Stimulated activated CD4-positive, alpha-beta T cell treated with anti-CD3 and anti-CD28 coated beads, Interleukin-15, amount 100 ng/mL, for 48 hours (primary cell): ENCODE results near the gene ACO2.
"Not testable (repeated sequence)": the region's sequence is repeated elsewhere in the genome, so short reads cannot be mapped to it uniquely, and the experiment has no call there.

Source experiments
- DNase-seq, 2 donors: peaks; one replicate each; pipeline ENCODE4 v3.0.0-alpha.2; 2020; ENCODE audit warnings: low read depth in 2 of 2

The ACO2 gene

DNA sequence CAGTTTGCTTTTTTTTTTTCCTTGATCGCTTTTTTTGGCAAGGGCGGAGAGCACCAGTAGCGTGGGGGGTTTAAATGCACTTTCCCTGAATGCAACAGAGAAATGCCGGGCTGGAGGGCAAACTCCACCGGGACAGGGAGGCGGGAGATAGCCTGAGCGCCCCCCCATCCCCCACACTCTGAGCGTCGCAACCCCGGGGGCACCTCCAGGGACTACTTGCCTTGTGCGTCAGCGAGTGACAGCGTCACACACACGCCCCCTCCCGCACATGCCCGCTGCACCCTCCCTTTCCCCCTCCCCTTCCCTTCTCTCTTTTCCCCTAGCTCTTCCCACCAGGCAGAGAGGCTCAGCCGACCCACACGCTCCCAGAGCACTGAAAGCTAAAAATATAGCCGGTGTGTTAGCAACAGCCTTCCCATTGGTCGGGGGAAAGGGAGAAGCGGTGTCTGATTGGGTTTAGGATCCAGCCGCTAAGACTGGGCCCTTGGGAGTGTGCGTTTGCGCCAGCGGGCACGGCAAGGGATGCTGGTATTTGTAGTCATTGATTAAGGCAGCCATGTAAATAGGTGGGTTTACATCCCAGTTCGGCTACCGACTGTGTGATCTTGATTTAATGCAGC, 20.6 kb upstream of the ACO2 start:
- DNase-seq, result peak; percentile 86 to 91

DNA sequence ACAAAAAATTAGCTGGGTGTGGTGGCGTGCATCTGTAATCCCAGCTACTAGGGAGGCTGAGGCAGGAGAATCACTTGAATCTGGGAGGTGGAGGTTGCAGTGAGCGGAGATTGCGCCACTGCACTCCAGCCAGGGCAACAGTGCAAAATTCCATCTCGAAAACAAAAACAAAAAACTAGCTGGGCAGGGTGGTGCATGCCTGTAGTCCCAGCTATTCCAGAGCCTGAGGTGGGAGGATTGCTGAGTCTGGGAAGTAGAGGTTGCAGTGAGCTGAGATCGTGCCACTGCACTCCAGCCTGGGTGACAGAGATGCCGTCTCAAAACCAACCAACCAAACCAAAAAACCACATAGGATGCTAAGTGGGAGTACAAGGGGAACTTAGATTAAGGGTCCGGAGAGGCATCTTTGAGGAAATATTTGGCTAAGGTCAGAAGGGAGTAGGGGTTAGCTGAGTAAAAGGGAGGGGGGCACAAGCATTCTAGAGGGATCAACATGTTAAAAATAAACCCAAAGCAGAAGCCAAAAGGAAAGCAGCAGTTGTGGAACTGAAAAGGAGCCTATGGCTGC, 10.7 kb upstream of the ACO2 start:
- no peak for DNase-seq

DNA sequence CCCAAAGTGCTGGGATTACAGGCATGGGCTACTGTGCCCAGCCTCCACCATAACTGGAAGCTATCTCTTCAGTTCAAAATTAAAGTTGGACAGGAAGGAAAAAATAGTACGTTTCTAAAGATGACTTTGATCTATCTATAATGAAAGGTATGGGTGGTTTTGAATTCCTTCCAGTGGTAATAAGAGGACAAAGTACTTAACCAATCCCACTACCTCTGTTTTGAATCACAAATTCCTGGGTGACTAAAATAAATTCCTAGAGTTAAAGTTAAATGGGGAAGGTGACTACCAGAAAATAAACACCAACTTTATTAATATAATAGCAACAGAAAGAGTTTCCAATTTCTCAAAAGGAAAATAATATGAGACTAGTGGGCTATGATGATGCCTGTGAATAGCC, 9.5 kb upstream of the ACO2 start:
- DNase-seq, result no peak

DNA sequence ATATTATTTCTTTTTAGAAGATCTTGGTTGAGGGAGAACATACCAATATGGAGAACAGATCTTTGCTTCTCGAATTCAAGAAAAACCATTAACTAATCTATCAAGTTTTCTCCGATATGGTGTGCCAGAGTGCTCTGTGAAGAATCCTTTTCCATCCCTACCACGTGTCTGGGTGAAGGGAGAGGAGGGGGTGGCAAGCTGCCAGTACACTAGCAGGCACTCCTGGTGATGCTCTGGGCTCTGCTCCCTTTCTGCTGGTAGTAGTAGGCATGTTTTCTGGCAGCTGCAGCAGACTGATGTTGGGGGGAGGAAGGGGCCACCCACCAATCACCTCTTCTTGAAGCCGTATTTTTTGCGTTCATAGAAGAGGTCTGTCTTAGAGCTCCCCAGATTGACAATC, 8.8 kb upstream of the ACO2 start:
- DNase-seq, result not testable (repeated sequence)

DNA sequence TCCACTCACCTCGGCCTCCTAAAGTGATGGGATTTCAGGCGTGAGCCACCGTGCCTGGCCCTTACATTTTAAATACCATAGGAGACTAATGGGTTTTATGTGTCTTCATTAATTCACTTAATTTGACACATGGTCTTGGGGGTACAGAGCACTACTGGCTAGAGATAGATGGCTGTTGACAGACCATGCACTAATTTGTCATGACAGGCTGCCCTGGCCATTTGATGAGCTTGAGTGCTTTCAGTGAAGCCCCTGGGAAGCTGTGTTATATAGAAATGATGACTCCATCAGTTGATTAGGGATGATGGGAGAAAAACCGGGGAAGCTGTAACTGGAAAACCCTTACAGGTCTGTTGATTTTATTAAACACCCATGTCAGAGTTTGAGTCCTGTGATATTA, 7.0 kb upstream of the ACO2 start:
- no peak for DNase-seq

DNA sequence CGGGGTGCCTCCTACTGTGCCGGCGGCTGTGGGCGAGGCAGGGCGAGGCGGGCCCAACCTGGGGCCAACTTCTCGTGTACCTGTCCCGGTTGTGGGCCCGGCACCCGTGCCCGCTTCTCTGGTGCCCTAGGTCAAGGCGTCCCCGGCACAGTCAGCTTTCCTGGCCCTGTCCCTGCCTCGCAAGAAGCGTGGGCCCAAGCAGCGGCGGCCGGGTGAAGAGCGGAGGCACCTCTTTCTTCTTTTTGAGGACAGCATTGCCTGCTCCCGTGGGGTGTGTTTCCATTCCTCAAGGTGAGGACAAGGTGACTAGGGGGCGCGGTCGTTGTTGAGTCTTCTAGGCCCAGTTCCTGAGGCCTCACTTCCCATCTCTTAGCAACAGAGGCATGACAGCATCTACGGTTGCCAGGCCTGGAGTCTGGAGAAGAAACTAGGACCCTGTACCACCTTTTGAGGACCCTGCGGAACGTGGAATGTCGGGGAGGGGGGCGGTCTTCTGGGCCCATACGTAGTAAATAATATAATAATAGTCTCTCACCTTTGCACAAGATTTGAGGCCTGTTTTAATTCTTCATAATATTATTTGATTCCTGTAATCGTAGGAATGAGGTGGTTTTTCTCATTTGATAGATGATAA, 418 bp downstream of the ACO2 start:
- no peak for DNase-seq

DNA sequence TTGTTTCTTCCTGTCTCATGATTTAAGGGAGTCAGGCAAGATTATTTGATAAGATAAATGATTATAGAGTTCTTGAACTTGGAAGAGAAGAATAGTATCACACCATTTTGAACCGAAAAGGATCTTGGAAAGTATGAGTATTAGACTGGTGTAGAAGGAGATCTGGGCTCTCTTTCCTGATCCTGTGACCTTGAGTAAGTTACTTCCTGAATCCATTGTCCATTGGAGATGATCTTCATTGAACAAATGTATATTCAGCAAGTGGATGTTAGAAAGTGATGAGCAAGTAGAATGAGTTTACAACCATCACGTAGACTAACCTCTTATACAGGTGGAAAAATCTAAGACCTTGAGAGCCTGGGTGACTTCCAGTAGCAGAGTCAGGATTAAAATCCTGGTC, 2.0 kb downstream of the ACO2 start:
- no peak for DNase-seq

DNA sequence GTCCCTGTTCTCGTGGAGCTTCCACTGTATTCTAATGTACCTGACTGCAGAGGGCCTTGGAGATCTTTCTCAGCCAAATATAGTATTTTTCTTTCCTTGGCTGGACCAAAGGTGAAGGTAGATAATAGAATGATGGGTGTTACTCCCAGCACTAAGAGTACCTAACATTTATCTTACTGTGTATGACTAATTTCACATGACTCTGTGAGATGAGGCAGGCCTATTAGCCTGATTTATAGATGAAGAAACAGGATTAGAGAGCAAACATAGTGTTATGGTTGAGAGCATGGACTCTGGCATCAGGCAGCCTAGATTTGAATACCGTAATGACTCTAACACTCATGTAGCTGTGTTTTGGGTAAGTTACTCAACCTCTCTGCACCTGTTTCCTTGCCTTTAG, 2.7 kb downstream of the ACO2 start:
- no peak for DNase-seq

DNA sequence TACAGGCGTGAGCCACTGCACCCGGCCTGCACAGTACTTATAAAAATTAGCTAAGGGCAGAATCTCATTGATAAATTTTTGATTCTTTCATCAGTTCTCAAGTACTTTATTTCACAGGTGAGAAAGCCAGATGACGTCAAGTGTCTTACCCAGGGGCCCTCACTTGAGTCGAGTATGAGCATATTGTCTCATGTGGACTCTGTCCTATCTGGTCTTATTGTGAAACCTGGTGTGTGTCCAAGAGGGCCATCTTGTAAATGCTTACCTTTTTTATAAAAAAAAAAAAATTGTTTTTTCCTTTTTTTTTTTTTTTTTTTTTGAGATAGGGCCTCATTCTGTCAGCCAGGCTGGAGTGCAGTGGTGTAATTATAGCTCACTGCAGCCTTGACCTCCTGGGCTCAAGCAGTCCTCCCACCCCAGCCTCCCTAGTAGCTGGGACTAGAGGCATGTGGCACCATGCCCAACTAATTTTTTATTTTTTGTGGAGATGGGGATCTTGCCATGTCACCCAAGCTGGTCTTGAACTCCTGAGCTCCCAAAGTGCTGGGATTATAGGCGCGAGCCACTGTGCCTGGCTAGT, 6.0 kb downstream of the ACO2 start:
- no peak for DNase-seq

DNA sequence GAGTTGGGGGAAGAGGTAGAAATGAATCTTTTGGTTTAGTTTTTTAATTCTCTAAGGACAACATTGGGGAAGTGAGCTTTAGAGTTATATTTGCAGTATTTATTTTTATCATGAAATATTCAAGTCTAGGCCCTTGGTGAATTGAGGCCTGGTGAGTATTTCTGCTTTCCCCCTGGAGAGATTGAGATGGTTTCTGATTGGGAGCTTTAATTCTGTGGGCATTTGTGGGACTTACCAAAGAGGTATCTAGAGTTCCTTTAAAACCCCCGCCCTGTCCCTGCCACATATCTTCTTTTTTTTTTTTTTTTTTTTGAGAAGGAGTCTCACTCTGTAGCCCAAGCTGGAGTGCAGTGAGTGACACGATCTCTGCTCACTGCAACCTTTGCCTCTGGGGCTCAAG, 9.6 kb downstream of the ACO2 start:
- DNase-seq, result no peak

DNA sequence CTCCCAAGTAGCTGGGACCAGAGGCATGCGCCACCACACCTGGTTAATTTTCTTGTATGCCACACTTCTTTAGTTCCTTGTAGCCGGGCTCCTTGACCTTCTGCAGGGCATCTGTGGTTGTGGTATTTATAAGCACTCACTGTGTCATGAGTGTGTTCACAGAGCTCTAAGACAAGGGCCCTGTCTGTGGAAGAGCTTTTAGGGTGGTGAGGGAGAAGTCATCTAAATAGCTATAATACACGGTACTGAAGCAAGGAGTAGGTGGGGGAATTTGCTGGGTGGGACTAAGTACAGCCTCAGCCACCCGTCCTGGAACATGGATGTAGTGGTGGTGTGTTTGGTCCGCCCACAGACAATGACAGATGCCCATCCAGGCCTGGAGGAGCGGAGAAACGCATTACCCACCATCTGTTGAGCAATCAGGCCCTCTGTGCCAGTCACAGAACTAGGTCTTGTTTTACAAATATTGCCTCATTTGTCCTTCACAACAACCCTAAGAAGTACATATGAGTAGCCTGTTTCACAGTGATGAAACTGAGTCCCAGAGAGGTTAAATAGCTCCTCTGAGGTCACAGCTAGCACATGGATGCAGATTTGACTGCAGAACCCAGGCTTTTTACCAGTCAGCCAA, 10.1 kb downstream of the ACO2 start:
- DNase-seq, result no peak

DNA sequence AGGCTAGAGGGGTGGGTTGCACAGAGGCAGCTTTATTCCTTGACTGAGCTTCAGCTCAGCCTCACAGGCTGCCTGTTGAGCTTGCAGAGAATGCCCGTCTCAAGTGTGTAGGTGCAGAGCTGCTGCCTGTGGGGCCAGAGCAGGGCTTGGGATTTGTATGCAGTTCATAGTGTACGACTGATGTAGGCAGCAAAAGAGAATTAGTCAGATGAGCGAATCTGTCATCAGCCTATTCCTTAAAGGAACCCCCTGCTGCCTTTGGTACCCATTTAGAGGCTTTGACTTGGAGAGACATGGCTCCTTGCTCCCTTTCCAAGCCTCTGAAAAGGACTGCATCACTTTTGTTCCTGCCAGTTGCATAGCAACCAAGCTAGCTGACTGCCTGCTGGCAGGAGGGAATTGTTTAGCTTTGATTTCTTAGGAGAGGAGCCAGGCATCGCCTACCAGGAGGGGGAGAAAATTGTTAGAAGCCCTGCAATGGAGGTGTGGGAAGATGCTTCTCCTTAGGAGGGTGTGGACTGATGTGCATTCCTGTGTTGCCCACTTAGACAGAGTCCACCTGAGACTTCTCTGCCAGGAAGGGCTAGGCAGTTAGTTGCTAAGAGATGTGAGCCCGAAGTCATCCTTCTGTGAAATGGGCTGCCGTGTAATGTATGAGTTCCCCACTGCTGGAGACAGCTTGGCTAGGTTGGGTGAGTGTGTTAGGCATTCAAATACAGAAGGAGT, 10.9 kb downstream of the ACO2 start:
- no peak for DNase-seq

DNA sequence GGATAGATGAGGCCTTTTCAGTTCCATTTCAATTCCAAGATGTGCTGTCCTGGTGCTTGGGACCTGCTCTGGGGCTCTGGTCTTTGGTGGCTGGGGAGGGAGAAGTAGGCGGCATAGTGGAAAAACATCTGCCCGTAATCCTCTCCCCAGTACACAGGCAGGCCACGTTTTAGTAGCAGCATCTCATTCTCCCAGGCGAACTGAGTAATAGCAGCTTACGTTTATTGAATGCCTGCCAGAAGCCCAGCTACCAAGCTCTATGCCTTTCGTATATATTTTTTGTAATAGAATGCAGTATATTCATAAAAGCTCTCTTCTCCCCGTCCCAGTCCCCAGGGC, 11.4 kb downstream of the ACO2 start:
- no peak for DNase-seq

DNA sequence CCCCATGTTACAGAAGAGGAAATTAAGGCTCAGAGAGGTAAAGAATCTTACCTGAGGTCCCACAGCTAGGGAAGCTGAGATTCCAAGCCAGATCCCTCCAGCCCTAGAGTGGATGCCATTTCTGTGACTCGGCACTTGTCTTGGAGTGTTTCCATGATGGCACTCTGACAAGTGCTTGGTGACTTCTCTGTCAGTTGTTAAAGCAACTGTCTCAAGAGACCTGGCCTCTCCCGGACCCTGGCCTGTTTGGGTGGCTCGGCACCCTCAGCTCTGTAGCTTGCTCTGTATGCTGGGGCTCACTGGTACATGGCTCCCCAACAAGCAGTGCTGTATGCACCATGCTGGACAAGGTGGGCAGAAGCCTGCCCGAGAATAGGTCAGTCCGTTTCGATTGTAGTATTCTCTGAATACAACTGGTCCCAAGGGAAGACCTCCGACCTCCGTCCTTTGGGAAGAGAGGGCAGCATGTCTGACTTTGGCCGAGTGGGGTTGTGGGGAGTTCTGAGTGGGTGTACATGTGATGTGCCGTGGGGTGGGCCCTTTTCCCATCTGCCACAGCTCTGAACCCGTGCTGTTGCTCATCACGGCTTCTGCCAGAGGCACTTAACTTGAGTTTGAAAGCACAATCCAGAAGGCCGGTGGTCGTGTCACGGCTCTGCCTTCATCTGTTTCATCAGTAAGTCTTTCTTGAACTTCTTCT, 12.4 kb downstream of the ACO2 start:
- no peak for DNase-seq

DNA sequence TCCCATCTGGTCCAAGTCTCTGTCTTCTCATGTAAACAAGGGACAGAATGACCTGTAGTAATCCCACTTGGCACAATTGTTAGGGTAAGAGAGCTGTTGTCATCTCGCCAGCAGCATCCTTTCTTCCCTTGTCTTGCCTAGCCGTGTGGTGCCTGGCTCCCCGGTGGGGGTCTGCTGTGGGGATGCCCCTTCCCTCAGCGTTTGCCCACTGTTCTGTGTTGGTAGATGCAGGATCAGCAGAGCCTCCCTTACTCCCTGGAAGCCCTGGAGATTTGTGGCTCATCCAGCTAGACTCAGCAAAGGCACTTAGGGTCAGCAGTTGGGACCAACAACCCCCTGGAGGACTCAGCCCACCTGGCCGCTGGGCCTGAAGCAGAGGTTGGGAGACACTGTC, 13.0 kb downstream of the ACO2 start:
- DNase-seq, result no peak

DNA sequence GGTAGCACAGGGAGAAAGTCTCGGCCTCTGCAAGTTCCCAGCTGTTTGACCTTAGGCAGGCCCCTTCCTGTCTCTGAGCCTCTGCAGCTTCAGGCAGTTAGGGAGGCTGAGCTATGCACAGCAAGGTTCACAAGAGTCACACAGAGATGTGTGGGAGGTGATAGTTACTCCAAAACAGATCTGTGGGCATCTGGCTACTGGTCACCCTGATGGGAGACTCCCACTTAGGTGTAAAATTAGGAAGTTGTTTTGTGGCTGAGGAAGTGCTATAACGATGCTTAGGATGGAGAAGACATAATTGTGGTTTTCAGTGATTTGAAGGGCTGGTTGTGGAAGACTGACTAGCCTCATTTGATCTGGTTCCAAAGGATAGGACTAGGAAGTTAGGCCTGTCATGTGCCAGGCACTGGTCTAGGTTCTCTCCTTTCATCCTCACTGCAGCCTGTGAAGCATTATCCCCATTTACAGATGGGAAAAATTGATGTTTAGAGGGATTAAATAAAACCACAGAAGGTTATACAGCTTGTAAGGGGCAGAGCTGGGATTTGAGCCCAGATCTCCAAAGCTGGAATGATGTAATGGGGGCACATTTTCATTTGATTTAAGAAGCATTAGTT, 13.5 kb downstream of the ACO2 start:
- no peak for DNase-seq

DNA sequence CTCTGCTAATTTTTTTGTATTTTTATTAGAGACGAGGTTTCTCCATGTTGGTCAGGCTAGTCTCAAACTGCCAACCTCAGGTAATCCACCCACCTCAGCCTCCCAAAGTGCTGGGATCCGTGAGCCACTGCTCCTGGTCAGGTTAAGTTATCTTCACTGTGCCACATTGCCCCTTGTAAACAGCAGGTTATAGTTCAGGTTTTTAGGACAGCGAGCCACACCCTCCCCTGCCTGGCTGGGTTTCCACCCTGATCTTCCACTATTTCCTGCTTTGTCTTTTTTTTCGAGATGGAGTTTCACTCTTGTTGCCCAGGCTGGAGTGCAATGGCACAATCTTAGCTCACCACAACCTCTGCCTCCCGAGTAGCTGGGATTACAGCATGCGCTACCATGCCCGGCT, 16.1 kb downstream of the ACO2 start:
- no peak for DNase-seq

DNA sequence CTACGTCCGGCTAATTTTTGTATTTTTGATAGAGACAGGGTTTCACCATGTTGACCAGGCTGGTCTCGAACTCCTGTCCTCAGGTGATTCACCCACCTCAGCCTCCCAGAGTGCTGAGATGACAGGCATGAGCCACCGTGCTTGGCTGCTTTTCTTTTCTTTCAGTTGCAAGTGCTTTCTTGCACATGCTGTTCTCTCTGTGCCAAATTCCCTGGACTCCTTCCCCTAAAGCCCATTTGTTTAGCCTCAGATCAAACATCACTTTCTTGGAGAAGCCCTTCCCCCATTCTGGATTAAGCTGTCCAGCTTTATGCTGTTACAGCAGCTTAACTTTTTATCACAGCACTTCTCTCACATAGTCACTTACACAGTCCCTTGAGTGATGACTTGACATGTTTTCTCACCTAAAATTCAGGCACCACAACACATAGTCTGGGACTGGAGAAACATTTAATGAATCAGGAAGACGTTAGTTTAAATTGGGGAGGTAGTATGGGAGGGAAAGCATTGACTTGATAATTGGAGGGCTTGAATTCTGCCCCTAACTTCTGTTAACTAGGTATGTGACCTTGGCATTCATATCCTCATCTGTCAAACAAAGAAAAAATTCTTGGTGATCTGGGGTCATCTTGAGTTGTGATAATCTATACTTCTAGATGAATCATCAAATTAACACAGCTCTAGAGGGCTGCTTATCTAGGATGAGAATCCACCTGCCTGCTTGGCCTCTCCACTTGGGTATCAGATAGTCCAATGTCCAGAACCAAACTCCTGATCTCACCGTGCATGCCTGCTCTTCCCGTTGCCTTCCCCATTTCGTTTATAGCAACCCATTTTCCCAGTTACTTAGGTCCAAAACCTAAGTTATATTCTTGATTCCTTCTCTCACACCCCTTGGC, 18.4 kb downstream of the ACO2 start:
- no peak for DNase-seq

DNA sequence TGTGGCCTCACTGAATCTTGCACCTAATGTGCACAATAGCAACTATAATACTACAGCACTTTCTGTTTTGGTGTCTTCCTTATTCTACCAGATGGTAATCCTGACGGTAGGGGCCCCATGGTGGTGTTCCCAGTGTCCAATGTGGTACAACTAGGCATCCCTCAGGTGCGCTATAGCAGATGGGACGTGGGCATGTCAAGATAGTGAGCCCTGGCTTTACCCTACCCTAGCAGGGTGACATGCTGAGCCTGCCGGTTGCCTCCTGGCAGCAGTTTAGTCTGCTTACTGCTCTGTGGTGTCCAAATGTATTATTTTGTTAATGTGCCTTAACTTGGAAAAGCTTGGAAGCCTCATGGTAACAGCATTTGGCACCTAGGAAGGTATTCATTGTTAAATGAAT, 19.2 kb downstream of the ACO2 start:
- no peak for DNase-seq
